Fibroblast of the aortic adventitia (primary cell): ENCODE data around the gene CDC42SE1. TPM values are rescaled to one million over a fixed set of nuclear protein-coding genes. Genes with fewer than 3 reads are reported as not detected.

Experiments
- DNase-seq: peaks from one replicate; pipeline ENCODE4 v3.0.0-alpha.2; 2010; ENCODE audit warnings: low read depth
- H3K4me3 ChIP-seq: 2 replicates; pipeline ENCODE4 v1.5.1; 2011; ENCODE audit warnings: low read depth, mild to moderate bottlenecking, control low read depth, low read length, moderate library complexity
- CTCF ChIP-seq: IDR thresholded peaks from 2 replicates; pipeline ENCODE4 v1.5.1; 2011; ENCODE audit warnings: mild to moderate bottlenecking, low read length, control low read depth, inconsistent platforms; ENCODE audit not compliant: insufficient read depth
- total RNA-seq: library from RNA; depleted of rRNA; stranded (reverse); fragments of >200 nt; gene quantifications from 2 replicates; pipeline ENCODE4 v1.2.3, GENCODE V29; 2012; ENCODE audit warnings: low replicate concordance

Gene CDC42SE1
- total RNA-seq, 1 donor: 33.8 TPM

DNA sequence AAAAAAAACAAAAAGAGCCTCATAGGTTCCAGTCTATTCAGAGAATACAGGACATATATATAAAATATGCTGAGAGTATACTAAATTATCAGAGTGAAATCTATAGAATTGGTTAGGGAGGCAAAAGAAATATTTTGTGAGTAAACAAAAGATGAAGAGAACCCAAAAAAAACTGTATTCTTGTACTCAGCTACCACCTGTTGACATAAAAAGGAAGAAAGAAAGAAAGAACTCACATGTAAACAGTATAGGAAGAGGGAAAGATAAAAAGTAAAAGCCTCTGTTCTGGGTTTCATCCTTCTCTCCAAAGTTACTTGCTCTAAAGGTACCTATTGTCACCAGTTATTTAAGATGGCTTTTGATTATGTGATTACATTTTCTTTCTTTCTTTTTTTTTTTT is 33.0 kb downstream of the CDC42SE1 start:
- H3K4me3 ChIP-seq: no peak overlapping the region
- DNase-seq: no peak
- TF ChIP-seq CTCF: no peak

- no peak overlapping the region for H3K4me3 ChIP-seq
- peak; percentile 82 for TF ChIP-seq CTCF
- peak; percentile 74 for DNase-seq
Observed at GRCh38 chr1:151024540-151025146, 34.8 kb downstream of the CDC42SE1 start.

DNA sequence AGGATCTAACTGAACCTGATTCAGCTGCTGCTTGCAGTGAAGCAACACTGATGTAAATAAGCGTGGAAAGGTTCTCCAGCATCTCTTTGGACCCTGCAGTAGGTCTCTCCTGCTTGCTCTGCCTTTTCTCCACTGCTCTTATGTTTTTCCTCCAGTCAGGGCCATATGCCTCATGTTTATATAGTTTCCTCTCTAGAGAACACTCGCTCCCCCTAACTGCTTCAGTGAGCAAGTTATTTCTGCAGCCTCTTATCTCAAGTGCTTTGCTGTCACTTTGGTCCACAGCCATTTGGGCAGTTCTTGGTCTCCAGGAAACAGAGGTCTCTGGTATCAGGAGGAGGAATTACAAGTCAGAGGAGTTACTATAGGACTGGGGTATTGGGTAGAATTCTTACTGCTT is 45.9 kb downstream of the CDC42SE1 start:
- peak; percentile 87 for DNase-seq

DNA sequence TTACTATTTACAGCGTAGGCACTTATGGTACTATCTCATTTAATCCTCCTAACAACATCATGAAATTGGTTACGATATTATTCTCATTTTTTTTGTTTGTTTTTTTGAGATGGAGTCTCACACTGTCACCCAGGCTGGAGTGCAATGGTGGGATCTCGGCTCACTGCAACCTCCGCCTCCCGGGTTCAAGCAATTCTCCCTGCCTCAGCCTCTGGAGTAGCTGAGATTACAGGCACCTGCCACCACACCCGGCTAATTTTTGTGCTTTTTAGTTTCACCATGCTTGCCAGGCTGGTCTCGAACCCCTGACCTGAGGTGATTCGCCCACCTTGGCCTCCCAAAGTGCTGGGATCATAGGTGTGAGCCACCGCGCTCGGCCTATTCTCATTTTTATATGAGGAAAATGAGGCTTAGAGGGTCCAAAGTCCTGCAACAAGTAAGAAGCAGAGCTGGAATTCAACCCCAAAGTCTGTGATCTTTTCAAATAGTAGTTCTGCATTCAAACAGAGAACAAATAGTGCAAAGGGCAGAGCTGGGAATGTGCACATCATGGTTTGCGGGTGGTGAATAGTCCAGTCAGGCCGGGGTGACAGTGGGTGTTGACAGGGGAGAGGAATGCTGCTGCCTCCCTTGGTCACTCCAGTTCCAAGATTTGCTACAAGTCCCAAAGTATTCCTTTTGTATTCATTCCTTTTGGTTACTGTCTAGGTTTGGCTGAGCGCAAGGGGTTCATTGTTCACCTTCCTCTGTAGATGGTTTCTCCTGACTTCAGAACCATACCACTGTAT is 46.5 kb downstream of the CDC42SE1 start:
- DNase-seq: no peak
- no peak for TF ChIP-seq CTCF
- H3K4me3 ChIP-seq: no peak overlapping the region

More for the DNA sequence above, 45.9 kb downstream of the CDC42SE1 start:
- no peak overlapping the region for H3K4me3 ChIP-seq
- TF ChIP-seq CTCF: peak; percentile 41

DNA sequence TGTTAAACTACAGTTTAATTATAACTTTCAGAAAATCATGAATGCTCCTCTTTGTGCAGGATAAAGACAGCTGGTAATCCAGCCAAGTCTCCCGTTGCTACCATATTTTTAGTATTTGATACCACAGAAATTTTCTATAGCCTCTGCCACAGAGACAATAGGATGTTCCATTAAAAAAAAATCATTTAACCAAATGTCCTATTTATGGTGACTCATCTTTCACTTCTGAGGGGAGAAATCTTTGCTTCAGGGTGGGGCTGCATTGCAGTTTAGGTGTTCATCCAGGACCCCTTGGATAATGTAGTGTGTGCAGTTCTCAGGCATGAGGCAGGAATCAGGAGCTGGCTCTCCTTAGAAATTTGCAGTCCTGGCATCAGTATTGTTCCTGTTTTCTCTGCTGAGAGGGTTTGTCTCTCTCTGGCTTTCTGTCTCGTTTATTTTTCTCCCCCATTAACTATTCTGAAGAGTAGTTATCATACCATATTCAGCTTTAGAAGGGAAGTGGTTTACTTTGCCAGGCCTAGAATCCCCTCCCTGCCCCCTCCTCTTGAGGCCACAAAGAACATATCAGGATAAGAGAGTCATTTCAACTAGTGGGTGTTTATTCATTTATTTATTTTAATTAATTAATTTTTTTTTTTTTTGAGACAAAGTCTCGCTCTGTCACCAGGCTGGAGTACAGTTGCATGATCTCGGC is 48.1 kb downstream of the CDC42SE1 start:
- no peak for TF ChIP-seq CTCF
- peak; percentile 11 for DNase-seq
- H3K4me3 ChIP-seq: no peak overlapping the region

- TF ChIP-seq CTCF: no peak
- H3K4me3 ChIP-seq: no peak overlapping the region
- no peak for DNase-seq
Observed at GRCh38 chr1:151010346-151010726, 49.1 kb downstream of the CDC42SE1 start.
